GM11168 (cell line): ENCODE measurements around the gene EFEMP2.
"Not testable (repeated sequence)": the region's sequence is repeated elsewhere in the genome, so short reads cannot be mapped to it uniquely, and the experiment has no call there.

ENCODE experiments used
- in situ Hi-C: fragments of 300-500 bp; cut with MboI; formaldehyde crosslinking; loops from one replicate; pipeline ENCODE4 v1.12.0; 2022; ENCODE audit warnings: low sequenced_read_pairs; ENCODE audit not compliant: unreplicated experiment

EFEMP2 gene

GRCh38 chr11:65833297-65834030 lies 39.1 kb downstream of the EFEMP2 start, which contains the start of gene SNX32:
SNX32 (plus strand) TSS chr11:65833963; CDS start chr11:65834066, 103 bp downstream.
- in situ Hi-C loops: no loop called here

- in situ Hi-C loops: not testable (repeated sequence)
Observed at GRCh38 chr11:65832231-65832630, 40.4 kb downstream of the EFEMP2 start.

GRCh38 chr11:65829459-65829858 lies 43.1 kb downstream of the EFEMP2 start:
- in situ Hi-C loops: loop anchor here (5.0 kb wide), 1 partner anchor 117 kb away; the partner anchor contains the start of gene KAT5

- in situ Hi-C loops: loop anchor here (5.0 kb wide), 1 partner anchor 115 kb away; the partner anchor contains the start of gene KAT5
Observed at GRCh38 chr11:65826984-65827735, 45.4 kb downstream of the EFEMP2 start.

- in situ Hi-C loops: no loop called here
Observed at GRCh38 chr11:65822776-65823528, 49.6 kb downstream of the EFEMP2 start.

GRCh38 chr11:65821107-65821506 lies 51.5 kb downstream of the EFEMP2 start:
- in situ Hi-C loops: no loop called here

DNA sequence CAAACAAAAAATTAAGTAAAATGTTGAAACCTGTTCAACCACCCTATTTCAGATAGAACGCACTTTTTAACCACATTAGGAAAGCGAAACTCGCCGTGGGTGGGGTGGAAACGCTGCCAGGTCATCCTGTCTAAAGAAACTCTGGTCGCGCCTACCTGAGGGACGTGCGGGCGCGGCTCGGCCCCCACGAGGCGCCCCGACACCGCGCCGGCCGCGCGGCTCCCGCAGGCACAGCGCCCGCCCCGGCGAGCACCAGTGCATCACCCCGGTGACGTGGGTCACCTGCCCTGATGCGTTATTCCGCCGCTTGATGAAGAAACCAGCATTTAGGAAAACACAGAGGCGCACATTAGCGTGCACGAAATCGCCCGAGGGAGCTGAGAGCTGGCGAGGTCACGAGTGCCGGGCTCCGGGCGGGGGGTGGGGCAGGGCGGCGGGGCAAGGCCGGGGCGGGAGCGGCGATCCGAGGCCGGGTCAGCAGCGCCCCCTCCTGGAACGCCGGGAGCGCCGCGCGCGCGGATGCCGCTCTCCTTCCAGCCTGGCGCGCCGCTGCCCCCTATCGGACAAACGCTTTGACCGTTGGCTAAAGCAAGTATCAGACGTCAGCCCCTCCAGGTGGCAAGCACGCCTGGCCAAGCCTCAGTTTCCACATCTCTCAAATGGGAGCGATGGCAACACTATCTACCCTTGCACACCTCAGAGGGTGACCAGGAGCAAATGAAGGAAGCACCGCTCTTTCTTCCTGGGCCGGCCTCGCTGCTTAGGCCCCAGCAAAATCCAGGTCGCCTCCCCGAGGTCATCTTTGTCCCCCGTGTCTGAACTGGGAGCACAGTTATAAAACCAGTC lies 54.5 kb downstream of the EFEMP2 start:
- in situ Hi-C loops: loop anchor here (5.0 kb wide), 1 partner anchor 36 kb away; the partner anchor contains the start of gene AP5B1

DNA sequence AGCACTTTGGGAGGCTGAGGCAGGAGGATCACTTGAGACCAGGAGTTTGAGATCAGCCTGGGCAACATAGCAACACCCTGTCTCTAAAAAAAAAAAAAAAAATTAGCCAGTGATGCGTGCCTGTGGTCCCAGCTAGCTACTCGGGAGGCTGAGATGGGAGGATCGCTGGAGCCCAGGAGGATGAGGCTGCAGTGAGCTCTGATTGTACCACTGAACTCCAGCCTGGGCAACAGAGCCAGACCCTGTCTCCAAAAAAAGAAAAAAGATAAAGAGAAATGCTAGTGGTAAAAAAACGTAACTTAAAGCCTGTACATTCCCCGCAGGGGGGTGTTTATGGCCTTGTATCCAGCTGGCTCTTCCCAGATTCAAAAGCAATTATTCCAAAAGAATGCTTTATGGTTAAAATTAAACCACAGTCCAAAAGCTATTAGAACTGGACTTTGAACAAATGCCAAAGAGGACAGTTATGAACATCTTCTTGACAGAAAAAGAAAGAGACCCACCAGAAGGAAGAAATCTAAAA lies 55.2 kb downstream of the EFEMP2 start:
- in situ Hi-C loops: loop anchor here (5.0 kb wide), 1 partner anchor 35 kb away; the partner anchor contains the start of gene AP5B1

DNA sequence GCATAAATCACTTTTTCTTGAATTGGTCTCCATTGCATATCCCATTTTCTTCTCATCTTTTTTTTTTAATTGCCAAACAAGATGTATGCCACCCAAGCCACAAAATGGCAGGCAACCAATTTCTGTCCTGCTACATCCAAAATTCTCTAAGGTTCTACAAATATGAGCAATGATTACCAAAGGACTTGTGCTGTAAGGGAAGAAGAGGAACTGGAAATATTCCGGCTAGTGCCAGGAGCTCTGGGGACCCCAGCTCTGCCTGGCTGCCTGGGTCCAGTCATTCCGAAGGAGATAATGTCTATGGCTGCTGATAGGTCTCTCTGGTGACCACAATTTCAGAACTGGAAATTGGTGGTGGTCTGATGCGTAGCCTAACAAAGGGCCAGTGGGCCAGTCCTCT lies 55.9 kb downstream of the EFEMP2 start:
- in situ Hi-C loops: loop anchor here (5.0 kb wide), 1 partner anchor 34 kb away; the partner anchor contains the start of gene AP5B1
